Measurements from ENCODE around the gene BNIP1.

The BNIP1 gene

DNA sequence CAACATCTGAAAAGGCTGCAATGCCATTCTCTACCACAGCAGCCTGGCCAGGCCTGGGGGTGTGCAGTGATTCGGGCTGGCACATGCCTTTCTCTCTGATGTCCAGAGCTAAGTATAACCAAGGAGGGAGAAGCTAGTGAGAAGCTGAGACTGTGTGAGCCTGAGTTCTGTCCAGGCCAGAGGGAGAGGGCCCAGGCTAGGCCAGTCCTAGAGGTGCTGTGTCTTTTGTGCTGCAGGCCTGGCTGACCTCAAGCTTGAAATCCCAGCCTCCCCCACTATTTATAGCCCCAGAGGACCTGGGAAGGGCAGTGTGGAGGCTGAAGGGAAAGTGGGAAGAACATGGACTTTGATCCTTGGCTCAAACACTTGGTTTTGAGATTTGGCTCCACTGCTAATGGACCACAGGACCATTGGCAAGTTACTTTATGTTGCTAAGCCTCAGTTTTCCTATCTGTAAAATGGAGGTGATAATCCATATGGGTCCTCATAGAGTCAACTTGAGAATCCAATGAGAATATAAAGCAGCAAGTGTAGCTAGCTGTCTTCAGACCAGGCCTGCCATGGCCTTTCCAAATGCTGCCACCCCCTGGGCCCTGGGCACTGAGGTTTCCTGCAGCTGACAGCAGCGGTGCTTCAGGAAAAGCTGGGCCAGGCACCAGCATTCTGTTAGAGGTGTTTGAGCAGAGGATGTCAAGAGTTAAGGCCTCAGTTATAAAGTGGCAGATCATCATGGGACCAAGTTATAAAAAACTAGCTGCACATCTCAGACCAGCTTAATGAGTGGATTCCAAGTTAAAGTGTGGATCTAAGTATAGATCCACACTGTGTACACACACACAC is 21.1 kb downstream of the BNIP1 start:
- no peak for DNase-seq (ENCODE audit: low spot score)

DNA sequence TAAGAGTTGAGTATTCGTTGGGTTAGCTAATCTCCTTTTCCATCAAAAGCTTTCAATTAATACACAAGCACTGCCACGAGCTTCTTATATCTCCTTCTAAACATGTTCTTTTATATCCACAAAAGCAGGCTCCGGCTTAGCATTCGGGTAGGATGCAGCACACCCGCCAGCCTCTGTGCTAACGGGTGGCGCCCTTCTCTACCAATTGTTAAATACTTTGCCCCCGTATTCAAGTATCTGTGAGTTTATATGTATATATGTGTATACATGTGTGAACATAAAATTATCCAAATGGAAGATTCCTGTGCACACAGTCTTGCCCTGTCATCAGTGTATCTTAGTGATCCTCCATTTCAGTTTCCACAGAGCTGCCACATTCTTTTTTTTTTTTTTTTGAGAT is 27.8 kb downstream of the BNIP1 start:
- no peak for DNase-seq (ENCODE audit: low spot score)

DNA sequence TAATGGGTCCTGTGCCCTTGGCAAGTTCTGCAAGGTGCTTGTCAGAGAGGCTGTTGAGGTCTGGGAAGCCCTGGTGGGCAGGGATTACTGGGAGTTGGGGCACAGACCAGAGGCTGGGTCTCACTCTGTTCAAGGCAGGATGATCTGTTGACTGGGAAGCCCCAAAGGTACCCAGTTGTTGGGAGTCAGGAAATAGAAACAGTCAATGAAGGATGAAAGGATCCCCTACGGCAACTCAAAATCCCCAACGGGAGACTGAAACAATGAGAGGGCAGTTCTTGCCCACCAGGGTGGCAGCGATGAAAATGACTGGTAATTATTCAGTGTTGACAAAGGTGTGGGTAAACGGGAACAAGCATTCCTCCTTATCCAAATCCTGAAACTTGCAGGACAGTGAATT is 31.2 kb downstream of the BNIP1 start:
- no peak for DNase-seq (ENCODE audit: low spot score)

DNA sequence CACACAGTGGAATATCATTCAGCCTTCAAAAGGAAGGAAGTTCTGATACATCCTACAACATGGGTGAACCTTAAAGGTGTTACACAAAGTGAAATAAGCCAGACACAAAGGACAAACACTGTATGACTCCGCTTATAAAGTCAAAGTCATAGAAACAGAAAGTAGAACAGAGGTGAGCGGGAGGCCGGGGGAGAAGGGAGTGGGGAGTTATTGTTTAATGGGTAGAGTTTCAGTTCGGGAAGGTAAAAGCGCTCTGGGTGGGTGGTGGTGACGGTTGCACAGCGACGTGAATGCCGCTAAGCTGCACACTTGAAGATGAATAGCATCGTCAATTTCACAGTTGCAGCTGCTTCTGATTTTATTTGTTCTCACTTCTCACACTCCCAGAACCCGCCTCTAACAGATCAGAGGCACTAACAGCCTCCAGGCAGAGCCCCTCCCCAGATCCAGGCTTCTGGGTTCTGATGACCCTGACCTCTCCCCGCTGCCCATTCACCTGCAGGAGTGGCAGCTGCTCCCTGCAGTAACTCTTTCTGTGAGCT is 34.1 kb downstream of the BNIP1 start:
- no peak for DNase-seq (ENCODE audit: low spot score)

DNA sequence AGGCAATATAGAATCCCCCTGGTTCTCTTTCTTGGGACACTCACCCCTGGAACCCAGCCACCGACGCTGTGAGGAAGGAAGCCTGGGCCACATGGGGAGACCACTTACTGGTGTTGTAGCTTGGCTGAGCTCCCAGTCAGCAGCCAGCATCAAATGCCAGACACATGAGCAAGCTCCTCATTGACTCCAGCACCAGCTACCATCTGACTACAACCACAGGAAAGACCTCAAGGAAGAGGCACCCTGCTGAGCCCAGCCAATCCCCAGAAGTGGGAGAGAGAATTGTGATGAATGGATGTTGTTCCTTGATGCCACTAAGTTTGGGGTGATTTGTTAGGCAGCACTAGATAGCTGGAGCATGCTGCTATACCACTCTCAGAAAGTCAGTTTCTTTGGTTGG is 36.0 kb downstream of the BNIP1 start:
- DNase-seq (ENCODE audit: low spot score), result no peak

DNA sequence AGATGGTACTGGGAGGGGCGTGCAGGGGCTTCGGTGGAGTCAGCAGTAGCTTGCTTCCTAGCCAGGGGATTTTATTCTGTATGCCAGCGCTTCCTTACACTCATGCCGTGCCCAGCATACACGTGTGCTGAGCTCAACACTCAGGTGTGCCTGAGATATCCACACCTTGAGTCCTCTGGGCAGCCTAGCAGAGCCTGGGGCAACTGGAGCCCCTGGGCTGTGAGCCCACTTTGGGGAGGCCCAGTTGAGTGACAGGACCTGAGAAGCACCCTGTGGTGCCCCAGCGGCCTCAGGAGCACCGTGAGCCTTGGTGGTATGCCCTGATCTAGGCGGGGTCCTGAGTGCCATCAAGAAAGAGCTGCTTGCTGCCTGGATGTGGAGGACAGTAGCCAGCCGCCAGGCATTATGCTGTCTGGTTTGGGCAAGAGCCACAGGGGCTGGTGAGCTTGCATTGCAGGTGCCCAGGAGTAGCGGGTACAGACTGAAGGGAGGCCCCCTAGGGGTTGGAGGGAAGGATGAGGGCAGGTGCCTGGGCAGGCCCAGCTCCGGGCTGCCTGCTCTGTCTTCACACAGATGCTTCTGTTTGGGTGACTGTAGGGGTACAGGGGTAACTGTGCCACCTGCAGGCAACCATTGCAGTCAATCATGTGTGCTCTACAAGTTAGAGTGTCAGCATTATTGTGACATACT is 42.9 kb downstream of the BNIP1 start:
- no peak for DNase-seq (ENCODE audit: low spot score)

DNA sequence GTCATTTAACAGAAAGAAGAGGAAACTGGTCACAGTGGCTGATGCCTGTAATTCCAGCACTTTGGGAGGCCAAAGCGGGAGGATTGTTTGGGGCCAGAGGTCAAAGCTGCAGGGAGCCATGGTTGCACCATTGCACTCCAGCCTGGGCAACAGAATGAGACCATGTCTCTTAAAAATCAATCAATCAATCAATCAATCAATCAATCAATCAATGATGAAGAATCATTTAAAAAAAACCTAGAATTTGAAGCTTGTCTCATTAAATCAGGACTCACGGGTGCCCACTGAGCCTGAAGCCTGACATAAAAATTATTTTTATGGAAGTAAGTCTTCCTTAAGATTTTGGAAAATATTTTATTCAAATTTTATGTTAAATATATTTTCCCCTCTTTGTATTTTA is 43.9 kb downstream of the BNIP1 start:
- no peak for DNase-seq (ENCODE audit: low spot score)

DNA sequence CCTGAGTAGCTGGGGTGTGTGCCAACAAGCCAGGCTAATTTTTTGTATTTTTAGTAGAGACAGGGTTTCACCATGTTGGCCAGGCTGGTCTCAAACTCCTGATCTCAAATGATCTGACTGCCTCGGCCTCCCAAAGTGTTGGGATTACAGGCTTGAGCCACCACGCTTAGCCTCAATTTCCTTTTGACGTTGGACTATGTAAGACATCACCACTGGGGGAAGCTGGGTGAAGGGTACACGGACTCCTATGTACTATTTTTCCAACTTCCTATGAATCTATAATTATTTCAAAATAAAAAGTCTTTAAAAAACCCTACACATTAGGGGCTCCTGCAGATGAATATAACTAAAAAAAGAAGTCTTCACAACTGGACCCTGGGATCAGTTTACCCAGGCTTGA is 46.7 kb downstream of the BNIP1 start:
- no peak for DNase-seq (ENCODE audit: low spot score)

DNA sequence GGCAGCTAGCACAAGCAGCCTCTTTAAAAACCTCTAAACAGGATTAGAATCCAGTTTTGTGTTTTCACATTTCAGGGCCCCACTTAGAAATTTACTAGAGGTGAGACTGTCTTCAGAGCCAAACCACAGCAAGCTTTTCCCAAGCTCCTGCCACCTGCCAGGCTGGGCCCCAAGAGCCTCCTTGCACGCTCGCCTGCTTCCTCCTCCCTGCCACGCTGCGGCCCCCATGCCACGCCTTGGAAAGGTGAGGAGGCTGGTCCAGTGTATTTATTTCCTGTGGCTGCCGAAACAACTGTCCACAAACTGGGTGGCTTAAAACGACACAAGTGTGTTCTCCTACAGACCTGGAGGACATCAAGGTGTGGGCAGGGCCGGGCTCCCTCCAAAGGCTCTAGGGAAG is 47.2 kb downstream of the BNIP1 start:
- DNase-seq (ENCODE audit: low spot score), result no peak

DNA sequence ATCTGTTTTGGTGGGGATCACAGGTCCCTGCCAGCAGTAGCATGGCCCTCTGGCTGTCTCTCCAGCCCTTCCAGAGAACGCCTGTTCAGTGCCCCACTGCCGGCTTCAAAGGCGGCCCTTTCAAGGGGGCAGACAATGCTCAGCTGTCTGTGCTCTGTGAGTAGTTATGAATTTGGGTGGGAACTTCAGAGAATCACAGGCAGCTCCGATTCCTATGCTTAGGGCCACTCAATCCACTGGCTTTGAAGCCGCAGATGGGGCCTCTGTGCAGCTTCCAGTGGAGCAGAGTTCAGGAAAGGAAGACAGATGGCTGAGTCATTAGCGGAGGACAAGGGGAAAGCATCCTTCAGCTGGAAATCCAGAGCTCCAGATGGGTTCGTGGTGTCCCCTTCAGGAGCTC is 48.2 kb downstream of the BNIP1 start:
- DNase-seq (ENCODE audit: low spot score), result no peak

DNA sequence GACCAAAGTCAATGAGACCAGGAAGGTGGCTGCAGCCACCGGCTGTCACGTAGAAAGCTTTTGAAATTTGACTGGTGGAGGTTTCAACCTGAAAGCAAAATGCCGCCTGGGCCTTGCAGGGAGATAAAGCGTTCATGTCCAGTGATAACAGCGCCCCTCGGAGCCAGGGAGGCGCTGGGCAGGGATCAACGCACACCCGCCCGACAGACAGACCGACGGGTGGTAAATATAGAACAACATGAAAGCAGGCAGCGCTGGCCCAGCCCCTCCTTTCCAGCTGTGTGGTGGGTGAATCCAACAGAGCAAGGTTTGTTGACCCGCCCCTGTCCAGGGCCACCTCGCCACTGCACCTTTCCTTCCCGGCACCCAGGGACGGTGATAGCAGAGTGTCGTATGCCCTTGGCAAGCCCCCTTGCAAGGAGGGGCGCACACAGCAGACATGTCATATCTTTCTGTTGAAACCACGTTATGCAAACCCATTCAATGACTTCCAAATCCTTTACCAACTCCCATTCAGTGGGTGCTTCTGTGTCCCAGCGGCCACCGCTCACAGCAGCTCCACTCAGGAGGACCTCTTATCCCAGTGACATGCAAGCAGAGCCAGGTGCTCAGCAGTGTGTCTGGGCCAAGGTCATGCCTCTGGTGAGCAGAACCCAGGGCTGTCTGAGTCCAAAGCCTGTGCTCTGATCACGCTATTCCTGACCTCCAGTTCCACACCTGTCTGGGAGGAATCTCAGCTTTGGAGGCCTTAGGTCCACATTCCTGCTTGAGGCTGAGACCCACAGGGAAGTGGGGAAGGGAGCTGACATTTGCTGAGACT is 52.0 kb downstream of the BNIP1 start:
- DNase-seq (ENCODE audit: low spot score), result no peak

DNA sequence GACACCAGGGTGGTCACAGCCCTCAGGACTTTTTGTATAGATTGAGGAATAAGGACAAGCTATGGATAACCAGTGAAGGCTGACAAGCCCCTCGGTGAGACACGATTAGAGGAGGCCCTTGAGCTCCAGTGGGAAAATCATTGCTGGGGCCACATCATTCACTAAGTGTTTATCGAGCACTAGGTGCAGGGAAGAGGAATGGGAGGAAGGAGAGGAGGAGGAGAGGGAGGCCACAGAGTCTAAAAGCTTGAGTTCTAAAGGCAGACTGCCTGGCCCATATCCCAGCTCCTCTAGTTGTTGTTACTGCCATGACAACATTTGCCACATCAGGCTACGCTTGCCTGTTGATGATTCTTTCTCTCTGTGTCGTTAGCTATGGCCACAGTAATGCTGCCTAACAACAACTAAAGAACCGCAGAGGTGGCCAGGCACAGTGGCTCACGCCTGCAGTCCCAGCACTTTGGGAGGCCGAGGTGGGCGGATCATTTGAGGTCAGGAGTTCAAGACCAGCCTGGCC is 53.1 kb downstream of the BNIP1 start:
- no peak for DNase-seq (ENCODE audit: low spot score)

DNA sequence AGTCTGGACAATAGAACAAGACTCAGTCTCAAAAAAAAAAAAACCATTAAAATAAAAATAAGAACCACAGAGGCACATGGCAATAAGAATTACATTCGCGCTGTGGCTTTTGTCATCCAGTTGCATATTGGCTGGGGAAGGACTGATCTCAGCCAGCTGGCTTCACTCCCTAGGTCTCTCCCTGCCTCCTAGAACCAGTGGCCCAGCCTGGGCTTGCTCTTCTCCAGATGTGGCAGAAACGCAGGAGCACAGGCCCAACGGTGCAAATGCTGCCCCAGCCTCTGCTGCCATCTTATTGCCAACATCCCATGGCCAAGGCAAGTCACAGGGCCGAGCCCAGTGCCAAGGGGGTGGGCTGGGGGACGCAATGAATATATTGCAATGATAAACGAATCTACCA is 53.7 kb downstream of the BNIP1 start:
- no peak for DNase-seq (ENCODE audit: low spot score)

DNA sequence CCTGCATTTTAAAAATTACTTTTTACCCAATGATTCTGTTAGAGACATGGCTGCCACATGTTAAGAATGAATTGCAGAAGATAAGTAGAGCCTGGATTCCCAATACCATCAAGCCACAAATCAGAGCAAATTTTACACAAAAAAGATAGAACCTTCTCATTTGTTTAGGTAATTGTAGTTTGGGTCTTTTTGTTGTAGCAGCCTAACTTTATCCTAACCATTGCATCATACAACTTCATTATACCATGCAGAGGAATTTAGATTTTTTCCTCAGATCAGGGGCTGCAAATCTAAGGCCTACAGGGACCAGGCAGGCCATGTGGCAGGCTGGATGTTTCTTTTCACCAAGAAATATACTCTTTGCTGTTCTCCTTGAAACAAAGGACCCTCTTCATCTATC is 56.0 kb downstream of the BNIP1 start:
- DNase-seq (ENCODE audit: low spot score), result no peak

DNA sequence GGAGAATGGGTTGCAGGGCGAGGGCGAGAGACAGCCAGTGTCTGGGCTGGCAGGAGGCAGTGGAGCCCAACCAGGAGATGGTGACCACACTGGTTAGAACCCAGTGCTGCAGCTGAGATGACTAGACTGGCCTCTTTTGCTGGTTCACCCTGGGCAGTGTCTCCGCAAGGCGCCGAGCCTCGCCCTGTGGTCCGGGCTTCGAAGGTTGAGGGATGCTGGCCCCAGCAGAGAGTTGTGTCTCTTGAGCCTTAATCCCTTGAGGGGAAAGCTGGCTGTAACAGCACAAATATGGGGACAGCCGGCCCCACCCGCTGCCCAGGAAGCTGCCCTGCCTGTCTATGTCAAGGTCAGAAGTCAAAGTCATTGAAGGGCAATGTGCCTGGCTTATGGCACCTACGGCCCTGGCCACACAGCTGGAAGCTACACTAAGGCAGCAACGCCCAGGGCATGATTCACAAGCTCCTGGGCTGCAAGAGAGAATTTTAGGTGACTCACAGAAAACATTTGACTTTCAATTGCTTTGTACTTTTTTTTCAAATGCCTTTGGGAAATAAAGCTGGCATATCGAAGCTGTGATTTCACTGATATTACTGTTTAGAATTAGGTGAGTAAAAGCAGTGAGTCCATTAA is 57.4 kb downstream of the BNIP1 start:
- no peak for DNase-seq (ENCODE audit: low spot score)

DNA sequence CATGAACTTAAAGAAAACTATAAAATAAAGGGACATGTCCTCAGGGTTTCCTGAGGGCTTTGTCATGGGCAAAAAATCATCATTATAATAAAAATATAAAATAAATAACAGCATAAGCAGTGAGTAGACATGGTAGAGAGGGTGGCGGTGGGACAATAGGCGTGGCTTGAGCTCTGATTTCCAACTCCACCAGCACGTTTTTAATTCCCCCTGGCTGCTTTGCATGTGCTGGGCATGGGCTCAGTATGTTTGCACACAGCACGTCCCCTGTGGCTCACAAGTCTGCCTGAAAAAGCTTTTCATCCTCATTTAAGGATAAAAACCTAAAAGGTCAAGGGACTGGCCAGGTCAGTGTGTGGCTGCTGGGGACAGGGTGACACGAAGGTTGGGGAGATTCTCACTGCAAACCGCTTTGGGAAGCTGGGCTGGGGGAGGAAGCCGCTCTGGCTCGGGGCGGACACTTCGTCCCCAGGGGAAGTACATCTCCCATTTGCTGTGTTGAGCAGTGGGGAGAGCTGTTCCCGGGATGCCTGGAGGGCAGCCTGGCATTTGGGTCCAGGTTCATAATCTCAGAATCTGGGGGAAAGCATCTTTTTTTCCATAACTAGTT is 58.0 kb downstream of the BNIP1 start:
- DNase-seq (ENCODE audit: low spot score), result no peak

DNA sequence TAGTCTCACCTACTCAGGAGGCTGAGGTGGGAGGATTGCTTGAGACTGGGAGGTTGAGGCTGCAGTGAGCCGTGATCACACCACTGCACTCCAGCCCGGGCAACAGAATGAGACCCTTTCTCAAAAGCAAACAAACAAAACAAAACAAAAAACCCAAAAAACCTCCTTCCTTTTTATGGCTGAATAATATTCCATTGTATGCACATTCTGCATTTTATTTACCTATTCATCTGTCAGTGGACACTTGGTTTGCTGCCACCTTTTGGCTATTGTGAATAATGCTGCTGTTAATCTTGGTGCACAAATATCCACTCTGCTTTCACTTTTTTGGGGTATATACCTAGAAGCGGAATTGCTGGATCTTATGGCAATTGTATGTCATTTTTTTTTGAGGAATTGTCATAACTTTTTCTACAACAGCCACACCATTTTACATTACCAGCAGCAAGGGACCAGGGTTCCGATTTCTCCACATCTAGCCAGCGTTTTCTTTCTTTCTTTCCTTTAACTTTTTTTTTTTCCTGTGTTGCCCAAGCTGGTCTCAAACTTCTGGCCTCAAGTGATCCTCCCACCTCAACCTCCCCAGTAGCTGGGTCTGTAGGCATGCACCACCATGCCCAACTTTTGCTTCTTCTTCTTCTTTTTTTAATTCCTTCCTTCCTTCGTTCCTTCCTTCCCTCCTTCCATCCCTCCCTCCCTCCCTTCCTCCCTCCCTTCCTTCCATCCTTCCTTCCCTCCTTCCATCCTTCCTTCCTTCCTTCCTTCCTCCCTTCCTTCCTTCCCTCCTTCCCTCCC is 60.1 kb downstream of the BNIP1 start:
- DNase-seq (ENCODE audit: low spot score), result peak; percentile 43

DNA sequence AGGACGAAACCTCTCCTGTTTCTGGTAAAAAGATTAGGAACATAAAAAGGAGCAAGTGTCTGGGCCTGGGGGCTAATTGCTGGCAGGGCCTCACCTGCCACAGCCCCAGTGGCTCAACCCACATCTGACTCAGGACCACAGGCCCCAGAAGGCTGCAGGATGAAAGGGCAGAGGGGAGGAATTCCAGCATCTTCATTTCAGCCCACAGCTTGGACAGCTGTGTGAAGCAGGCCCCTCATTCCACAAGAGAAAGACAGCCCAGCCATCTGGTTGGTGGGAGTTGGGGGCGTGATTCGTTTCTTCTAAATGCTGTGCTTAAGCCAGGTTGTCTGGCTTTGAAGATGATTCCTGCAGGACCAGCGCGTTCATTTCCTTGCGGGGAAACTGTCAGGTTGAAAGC is 61.6 kb downstream of the BNIP1 start:
- no peak for DNase-seq (ENCODE audit: low spot score)

DNA sequence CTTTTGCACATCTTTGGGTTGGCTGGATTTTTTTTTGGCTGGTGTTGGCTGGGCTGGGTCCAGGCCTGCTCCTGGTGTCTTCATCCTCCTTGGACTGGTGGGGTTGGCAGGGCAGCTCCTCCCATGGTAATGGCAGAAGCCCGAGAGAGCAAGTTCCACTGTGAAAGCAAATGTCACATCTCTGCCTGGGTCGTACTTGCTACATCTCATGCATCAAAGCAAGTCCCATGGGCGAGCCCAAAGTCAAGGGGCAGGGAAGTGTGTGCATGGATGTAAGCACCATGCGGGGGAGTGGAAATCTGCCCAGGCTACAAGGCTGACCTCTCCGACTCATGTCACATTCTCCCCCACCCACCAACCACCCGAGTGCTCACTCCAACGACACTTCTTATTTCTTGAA is 64.0 kb downstream of the BNIP1 start:
- no peak for DNase-seq (ENCODE audit: low spot score)

DNA sequence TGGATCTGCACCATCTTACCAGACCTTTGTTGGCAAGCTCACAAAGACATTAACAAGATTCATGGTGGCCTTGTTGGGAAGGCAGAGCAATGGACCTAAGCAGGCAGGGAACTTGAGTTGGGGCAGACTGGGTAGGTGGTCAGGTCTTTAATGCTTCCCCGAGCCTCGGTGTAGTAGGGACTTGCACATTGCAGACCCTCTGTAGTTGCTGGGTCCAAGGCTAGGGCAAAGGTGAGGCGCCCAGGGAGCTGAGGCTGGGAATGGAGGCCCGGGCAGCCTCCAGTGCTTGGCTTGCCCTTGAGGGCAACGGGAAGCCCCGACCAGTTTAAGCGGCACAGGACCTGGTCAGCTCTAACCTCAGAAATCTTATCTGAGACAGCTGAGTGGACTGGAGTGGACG is 66.5 kb downstream of the BNIP1 start:
- no peak for DNase-seq (ENCODE audit: low spot score)

DNA sequence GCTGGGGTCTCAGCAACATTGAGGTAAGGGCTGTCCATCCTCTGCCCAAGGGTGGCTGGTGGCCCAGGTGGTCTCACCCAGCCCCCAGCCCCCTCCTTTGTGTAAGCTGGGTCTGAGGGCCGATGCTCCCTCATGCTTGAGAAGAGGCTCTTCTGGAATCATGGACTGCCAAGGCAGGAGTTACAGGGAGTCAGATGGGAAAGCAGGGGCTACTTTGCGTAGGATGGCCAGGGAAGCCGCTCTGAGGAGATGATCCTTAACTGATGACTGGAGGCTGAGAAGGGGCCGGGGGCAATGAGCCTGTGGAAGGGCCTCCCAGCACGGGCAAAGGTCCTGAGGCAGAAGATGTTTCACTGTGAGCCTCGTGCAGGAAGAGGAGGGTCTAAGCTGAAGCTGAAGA is 67.0 kb downstream of the BNIP1 start:
- no peak for DNase-seq (ENCODE audit: low spot score)
